ENCODE measurements around the gene WFIKKN2.

DNA sequence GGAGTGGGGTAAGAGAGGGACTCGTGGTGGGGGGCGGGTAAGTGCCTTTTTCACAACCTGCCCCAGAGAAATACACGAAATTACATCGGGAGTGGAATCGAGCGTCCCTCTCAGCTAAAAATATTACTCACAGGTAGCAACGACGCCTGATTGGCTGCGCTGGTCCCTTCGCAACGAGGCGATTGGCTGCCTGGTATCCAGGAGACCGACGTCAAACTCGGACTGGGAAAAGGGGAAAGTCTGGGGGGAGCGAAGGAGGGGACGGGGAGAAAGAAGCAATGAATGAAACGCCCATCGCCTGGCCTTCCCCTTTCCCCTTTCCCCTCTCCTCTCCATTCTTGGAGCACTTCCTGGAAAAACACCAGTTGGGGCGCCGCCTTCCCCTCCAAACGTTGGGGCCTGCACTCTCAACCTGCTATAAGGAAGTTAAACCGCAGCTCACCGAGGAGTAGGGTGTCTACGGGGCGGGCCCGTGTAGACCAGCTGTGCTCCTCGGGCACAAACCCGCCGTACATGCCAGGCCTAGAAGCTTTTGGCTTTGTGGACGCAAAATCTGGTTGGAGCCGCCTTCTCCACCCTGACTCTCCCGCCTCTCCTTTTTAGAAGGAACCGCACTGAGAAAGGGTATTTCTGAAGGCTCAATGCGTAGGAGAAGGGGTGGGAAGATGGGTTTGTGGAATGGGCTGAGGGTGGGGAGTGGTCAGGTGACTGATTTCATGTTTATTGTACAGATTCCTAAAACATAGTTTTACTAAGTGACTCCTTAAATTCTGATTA is 32.2 kb downstream of the WFIKKN2 start:
- TF ChIP-seq ATF3 (IDR thresholded peaks at IDR 0.05) (no peak), ZBTB33 (IDR thresholded peaks at IDR 0.05; ENCODE audit: extremely low read depth, insufficient replicate concordance, low read length) (no peak), CBX3 (IDR thresholded peaks at IDR 0.05; ENCODE audit: low read depth) (peak; percentile 12; the same call in 1 of the 2 replicates), FOSL1 (IDR thresholded peaks at IDR 0.05; ENCODE audit: low read depth) (no peak), POLR2AphosphoS5 (IDR thresholded peaks at IDR 0.05; ENCODE audit: low read depth, low read length) (peak; percentile 78; the same call in 1 of the 2 replicates), POLR2A (IDR thresholded peaks at IDR 0.05; ENCODE audit: borderline replicate concordance, extremely low read depth, insufficient read depth, insufficient read length) (no peak), RAD21 (IDR thresholded peaks at IDR 0.05; ENCODE audit: low read depth) (0 out of 2 replicates have a peak, but pooled peaks have one; percentile 24), EZH2 (IDR thresholded peaks at IDR 0.05) (no peak), SIN3A (IDR thresholded peaks at IDR 0.05; ENCODE audit: low read depth) (peak; percentile 90)
- TF ChIP-seq, protein P1, sequence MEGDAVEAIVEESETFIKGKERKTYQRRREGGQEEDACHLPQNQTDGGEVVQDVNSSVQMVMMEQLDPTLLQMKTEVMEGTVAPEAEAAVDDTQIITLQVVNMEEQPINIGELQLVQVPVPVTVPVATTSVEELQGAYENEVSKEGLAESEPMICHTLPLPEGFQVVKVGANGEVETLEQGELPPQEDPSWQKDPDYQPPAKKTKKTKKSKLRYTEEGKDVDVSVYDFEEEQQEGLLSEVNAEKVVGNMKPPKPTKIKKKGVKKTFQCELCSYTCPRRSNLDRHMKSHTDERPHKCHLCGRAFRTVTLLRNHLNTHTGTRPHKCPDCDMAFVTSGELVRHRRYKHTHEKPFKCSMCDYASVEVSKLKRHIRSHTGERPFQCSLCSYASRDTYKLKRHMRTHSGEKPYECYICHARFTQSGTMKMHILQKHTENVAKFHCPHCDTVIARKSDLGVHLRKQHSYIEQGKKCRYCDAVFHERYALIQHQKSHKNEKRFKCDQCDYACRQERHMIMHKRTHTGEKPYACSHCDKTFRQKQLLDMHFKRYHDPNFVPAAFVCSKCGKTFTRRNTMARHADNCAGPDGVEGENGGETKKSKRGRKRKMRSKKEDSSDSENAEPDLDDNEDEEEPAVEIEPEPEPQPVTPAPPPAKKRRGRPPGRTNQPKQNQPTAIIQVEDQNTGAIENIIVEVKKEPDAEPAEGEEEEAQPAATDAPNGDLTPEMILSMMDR (IDR thresholded peaks at IDR 0.05 in 2 of 3, conservative IDR thresholded peaks at IDR 0.05 in 1 of 3; ENCODE audit: borderline replicate concordance in 1 of 3, insufficient read depth in 1 of 3, low read depth in 2 of 3, low read length in 2 of 3) = no peak
- TF ChIP-seq, protein P2, sequence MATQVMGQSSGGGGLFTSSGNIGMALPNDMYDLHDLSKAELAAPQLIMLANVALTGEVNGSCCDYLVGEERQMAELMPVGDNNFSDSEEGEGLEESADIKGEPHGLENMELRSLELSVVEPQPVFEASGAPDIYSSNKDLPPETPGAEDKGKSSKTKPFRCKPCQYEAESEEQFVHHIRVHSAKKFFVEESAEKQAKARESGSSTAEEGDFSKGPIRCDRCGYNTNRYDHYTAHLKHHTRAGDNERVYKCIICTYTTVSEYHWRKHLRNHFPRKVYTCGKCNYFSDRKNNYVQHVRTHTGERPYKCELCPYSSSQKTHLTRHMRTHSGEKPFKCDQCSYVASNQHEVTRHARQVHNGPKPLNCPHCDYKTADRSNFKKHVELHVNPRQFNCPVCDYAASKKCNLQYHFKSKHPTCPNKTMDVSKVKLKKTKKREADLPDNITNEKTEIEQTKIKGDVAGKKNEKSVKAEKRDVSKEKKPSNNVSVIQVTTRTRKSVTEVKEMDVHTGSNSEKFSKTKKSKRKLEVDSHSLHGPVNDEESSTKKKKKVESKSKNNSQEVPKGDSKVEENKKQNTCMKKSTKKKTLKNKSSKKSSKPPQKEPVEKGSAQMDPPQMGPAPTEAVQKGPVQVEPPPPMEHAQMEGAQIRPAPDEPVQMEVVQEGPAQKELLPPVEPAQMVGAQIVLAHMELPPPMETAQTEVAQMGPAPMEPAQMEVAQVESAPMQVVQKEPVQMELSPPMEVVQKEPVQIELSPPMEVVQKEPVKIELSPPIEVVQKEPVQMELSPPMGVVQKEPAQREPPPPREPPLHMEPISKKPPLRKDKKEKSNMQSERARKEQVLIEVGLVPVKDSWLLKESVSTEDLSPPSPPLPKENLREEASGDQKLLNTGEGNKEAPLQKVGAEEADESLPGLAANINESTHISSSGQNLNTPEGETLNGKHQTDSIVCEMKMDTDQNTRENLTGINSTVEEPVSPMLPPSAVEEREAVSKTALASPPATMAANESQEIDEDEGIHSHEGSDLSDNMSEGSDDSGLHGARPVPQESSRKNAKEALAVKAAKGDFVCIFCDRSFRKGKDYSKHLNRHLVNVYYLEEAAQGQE (IDR thresholded peaks at IDR 0.05; ENCODE audit: low read depth) = no peak
